Skeletal muscle tissue (tissue), 4 donors: ENCODE measurements around the gene PCIF1. TPM values are rescaled to one million over a fixed set of nuclear protein-coding genes. Genes with fewer than 3 reads are reported as not detected.
"Not testable (repeated sequence)": the region's sequence is repeated elsewhere in the genome, so short reads cannot be mapped to it uniquely, and the experiment has no call there.

Experiments
- H3K27ac ChIP-seq: one replicate; pipeline ENCODE4 v1.7.0; 2013; ENCODE audit warnings: mild to moderate bottlenecking, low read depth, low read length, inconsistent platforms
- H3K27me3 ChIP-seq, 3 donors: one replicate each; pipeline ENCODE4 v1.7.0; 2013; ENCODE audit warnings: low read length in 3 of 3; ENCODE audit not compliant: control insufficient read depth in 3 of 3, insufficient read depth in 3 of 3
- H3K36me3 ChIP-seq, 3 donors: one replicate each; pipeline ENCODE4 v1.7.0; 2013; ENCODE audit warnings: low read length in 3 of 3; ENCODE audit not compliant: control insufficient read depth in 3 of 3, insufficient read depth in 3 of 3
- H3K4me1 ChIP-seq, 3 donors: one replicate each; pipeline ENCODE4 v1.7.0; 2013; ENCODE audit warnings: low read length in 3 of 3, mild to moderate bottlenecking in 3 of 3; ENCODE audit not compliant: control insufficient read depth in 3 of 3, insufficient read depth in 3 of 3
- H3K4me3 ChIP-seq, 3 donors: one replicate each; pipeline ENCODE4 v1.7.0; 2013; ENCODE audit warnings: low read length in 3 of 3
- H3K9ac ChIP-seq, 3 donors: one replicate each; pipeline ENCODE4 v1.7.0; 2013; ENCODE audit warnings: low read length in 3 of 3, mild to moderate bottlenecking in 3 of 3, moderate library complexity in 2 of 3, low read depth in 1 of 3
- H3K9me3 ChIP-seq, 3 donors: one replicate each; pipeline ENCODE4 v1.7.0; 2013; ENCODE audit warnings: low read length in 3 of 3; ENCODE audit not compliant: control insufficient read depth in 3 of 3
- total RNA-seq: library from RNA; depleted of rRNA; stranded (reverse); fragments of >200 nt; gene quantifications from one replicate; pipeline ENCODE4 v1.2.3, GENCODE V29; 2014
- donor health status: Osteomylitis.

The PCIF1 gene
- total RNA-seq, 1 donor from 2014 or later, result 7.3 TPM

GRCh38 chr20:45993197-45993951 is 58.9 kb downstream of the PCIF1 start:
- no peak overlapping the region for H3K9ac ChIP-seq
- H3K27ac ChIP-seq, result no peak overlapping the region
- no peaks in the 10 kb centered on the region for H3K9me3 ChIP-seq
- H3K27me3 ChIP-seq, result peaks cover 18 to 40% (median 20%) of the 10 kb centered on the region in 3 donors
- no peaks in the 10 kb centered on the region for H3K36me3 ChIP-seq
- no peak overlapping the region for H3K4me3 ChIP-seq
- H3K4me1 ChIP-seq, result peaks cover 0 to 3% (median 0%) of the 10 kb centered on the region in 3 donors

- H3K27me3 ChIP-seq, result peaks cover 14 to 51% (median 23%) of the 10 kb centered on the region in 3 donors
- H3K9me3 ChIP-seq, result no peaks in the 10 kb centered on the region
- H3K4me1 ChIP-seq, result peaks cover 0 to 3% (median 0%) of the 10 kb centered on the region in 3 donors
- H3K27ac ChIP-seq, result no peak overlapping the region
- no peak overlapping the region for H3K4me3 ChIP-seq
- H3K36me3 ChIP-seq, result no peaks in the 10 kb centered on the region
- no peak overlapping the region for H3K9ac ChIP-seq
Measured at GRCh38 chr20:45994761-45995493, 60.4 kb downstream of the PCIF1 start.

- not testable (repeated sequence) for H3K36me3 ChIP-seq, H3K4me3 ChIP-seq, H3K9ac ChIP-seq, H3K27ac ChIP-seq, H3K9me3 ChIP-seq, H3K4me1 ChIP-seq
- peaks cover 20 to 53% (median 27%) of the 10 kb centered on the region in 3 donors for H3K27me3 ChIP-seq
Measured at GRCh38 chr20:45995495-45996097, 61.1 kb downstream of the PCIF1 start.

DNA sequence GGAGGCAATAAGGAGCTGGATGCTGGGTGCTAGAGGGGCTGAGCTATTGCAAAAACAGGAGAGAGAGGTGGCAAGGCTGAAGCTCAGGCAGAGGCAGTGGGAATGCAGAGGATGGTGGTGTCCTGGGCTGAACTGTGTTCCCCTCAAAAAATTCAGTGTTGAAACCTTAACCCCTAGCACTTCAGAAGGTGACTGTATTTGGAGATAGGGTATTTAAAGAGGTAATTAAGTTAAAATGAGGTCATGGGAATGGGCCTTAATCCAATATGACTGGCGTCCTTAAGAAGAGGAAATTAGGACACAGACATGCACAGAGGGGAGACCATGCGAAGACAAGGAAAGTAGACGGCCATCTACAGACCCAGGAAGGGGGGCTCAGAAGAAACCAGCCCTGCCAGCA is 62.7 kb downstream of the PCIF1 start:
- Histone ChIP-seq H3K36me3 (no peaks in the 10 kb centered on the region), H3K9me3 (no peaks in the 10 kb centered on the region), H3K9ac (no peak overlapping the region), H3K4me3 (no peak overlapping the region), H3K4me1 (peaks cover 0 to 3% (median 3%) of the 10 kb centered on the region in 3 donors), H3K27ac (no peak overlapping the region), H3K27me3 (peaks cover 22 to 46% (median 27%) of the 10 kb centered on the region in 3 donors)

Other genes starting within 250 kb of the PCIF1 start
- not detected for gene WFDC13, start 232.6 kb upstream of the PCIF1 start, total RNA-seq
- gene WFDC10B, start 229.7 kb upstream of the PCIF1 start, total RNA-seq, result not detected
- gene SPINT4, start 212.3 kb upstream of the PCIF1 start, total RNA-seq, result not detected
- gene WFDC3, start 142.8 kb upstream of the PCIF1 start, total RNA-seq, result not detected
- 18.3 TPM for gene DNTTIP1, start 142.7 kb upstream of the PCIF1 start, total RNA-seq
- gene UBE2C, start 122.0 kb upstream of the PCIF1 start, total RNA-seq, result 10.4 TPM
- 2,844 TPM for gene TNNC2, start 107.4 kb upstream of the PCIF1 start, total RNA-seq
- gene SNX21, start 100.9 kb upstream of the PCIF1 start, total RNA-seq, result 26.6 TPM
- gene ACOT8, start 77.3 kb upstream of the PCIF1 start, total RNA-seq, result 27.1 TPM
- 7.8 TPM for gene ZSWIM3, start 77.1 kb upstream of the PCIF1 start, total RNA-seq
- 3.1 TPM for gene ZSWIM1, start 53.5 kb upstream of the PCIF1 start, total RNA-seq
- gene SPATA25, start 47.1 kb upstream of the PCIF1 start, total RNA-seq, result 2.6 TPM
- gene NEURL2, start 43.5 kb upstream of the PCIF1 start, total RNA-seq, result 13.0 TPM
- gene CTSA, start 43.3 kb upstream of the PCIF1 start, total RNA-seq, result 23.0 TPM
- gene PLTP, start 22.5 kb upstream of the PCIF1 start, total RNA-seq, result 38.1 TPM
- 6.3 TPM for gene ZNF335, start 37.5 kb downstream of the PCIF1 start, total RNA-seq
- 0.52 TPM for gene MMP9, start 74.2 kb downstream of the PCIF1 start, total RNA-seq
- gene SLC12A5, start 94.5 kb downstream of the PCIF1 start, total RNA-seq, result not detected
- gene NCOA5, start 155.3 kb downstream of the PCIF1 start, total RNA-seq, result 10.4 TPM
- gene CD40, start 183.6 kb downstream of the PCIF1 start, total RNA-seq, result 3.7 TPM